Breast epithelium (tissue), 3 donors: Measurements from ENCODE around the gene TMEM120A.

Experiments used
- POLR2A ChIP-seq: fragments of 450-650 bp; IDR thresholded peaks from one replicate; pipeline ENCODE4 v1.6.1; 2016; ENCODE audit warnings: antibody characterized with exemption, mild to moderate bottlenecking, moderate library complexity
- TF ChIP-seq, protein P1 (sequence below), 3 donors: fragments of 450-650 bp; IDR thresholded peaks; one replicate each; pipeline ENCODE4 v1.5.1; 2016 to 2017; ENCODE audit warnings: antibody characterized with exemption in 3 of 3, mild to moderate bottlenecking in 3 of 3, moderate library complexity in 3 of 3

DNA sequence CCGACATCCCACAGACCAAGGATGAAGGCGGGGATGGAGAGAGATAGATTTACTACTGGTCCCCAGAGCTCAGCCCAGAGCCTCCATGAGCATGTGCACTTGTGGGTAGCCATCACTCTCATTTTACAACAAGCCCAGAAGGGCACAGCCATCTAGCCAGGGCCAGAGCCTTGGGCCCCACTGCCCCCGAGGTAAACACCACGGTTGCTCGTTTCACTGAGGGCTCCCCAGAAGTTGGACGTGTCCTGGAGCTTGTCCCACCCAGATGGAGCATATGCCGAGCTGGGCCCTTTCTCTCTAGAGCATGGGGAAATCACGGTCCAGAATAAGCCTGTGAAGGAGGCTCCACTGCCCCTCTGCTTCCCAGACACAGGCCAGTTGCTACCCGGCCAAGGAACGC is 9.0 kb upstream of the TMEM120A start:
- TF ChIP-seq, protein P1, sequence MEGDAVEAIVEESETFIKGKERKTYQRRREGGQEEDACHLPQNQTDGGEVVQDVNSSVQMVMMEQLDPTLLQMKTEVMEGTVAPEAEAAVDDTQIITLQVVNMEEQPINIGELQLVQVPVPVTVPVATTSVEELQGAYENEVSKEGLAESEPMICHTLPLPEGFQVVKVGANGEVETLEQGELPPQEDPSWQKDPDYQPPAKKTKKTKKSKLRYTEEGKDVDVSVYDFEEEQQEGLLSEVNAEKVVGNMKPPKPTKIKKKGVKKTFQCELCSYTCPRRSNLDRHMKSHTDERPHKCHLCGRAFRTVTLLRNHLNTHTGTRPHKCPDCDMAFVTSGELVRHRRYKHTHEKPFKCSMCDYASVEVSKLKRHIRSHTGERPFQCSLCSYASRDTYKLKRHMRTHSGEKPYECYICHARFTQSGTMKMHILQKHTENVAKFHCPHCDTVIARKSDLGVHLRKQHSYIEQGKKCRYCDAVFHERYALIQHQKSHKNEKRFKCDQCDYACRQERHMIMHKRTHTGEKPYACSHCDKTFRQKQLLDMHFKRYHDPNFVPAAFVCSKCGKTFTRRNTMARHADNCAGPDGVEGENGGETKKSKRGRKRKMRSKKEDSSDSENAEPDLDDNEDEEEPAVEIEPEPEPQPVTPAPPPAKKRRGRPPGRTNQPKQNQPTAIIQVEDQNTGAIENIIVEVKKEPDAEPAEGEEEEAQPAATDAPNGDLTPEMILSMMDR (IDR thresholded peaks at IDR 0.05): no peak
- no peak for TF ChIP-seq POLR2A
